ENCODE data around the gene PLOD1.
"Not testable (repeated sequence)": the region's sequence is repeated elsewhere in the genome, so short reads cannot be mapped to it uniquely, and the experiment has no call there.

PLOD1 gene

DNA sequence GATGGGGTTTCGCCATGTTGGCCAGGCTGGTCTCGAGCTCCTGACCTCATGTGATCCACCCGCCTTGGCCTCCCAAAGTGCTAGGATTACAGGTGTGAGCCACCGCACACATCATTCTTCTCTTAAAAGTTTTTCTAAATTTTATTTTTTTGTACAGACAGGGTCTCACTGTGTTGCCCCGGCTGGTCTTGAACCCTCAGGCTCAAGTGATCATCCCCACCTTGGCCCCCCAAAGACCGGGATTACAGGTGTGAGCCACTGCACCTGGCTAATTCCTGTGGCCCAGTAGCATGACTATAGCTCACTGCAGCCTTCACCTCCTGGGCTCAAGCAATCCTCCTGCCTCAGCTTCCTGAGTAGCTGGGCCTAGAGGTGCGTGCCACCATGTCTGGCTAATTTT, 5.3 kb downstream of the PLOD1 start:
- not testable (repeated sequence) for FAIRE-seq

DNA sequence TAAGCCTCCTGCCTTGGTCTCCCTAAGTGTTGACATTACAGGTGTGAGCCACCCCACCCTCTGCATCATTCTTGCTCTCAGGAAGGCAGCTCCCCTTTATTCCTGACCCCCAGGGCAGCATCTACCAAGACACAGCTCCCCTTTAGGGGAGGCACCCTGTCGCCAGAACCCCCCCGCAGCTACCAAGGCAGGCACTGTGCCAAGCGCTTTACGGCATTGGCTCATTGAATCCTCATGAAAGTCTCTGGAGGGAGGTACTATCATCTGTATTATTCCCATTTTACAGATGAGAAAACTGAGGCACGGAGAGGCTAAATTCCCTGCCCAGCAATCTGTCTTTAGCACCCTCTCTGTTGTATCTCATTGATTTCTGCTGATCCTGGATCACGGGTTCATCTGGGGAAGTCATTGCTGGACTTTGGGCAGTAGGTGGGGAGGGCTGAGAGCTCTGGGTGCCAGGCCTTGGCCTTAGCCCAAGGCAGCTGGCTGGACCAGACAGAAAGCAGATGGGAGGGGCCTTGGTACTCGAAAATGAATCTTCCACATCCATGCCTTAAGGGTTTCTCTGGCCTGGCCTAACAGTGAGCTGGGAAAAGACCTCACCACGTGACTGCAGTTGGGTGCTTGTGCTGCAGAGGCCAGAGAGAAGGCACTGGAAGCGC, 5.9 kb downstream of the PLOD1 start:
- FAIRE-seq, result no peak

- FAIRE-seq, result no peak
Observed at GRCh38 chr1:11942280-11942679, 7.8 kb downstream of the PLOD1 start.

DNA sequence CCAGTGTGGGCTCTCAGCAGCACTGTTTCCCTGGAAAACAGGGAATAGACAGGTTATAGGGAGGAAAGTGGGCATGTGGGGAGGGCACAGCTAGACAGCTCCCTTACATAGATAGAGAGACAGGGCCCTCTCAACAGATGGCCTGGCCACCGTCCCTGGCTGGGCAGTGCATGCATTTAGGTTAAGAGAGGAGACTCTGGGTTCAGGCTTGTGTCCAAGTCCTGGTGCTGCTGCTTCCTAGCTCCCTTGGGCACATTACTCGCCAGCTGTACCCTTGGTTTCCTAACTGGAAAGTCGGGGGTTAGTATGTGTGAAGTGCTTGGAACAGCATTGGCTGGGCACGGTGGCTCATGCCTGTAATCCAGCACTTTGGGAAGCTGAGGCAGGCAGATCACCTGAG, 9.1 kb downstream of the PLOD1 start:
- no peak for FAIRE-seq

GRCh38 chr1:11944358-11944931, 9.9 kb downstream of the PLOD1 start:
- no peak for FAIRE-seq

- FAIRE-seq, result no peak
Observed at GRCh38 chr1:11946647-11947046, 12.1 kb downstream of the PLOD1 start.

- no peak for FAIRE-seq
Observed at GRCh38 chr1:11948822-11949458, 14.4 kb downstream of the PLOD1 start.

GRCh38 chr1:11951901-11952300, 17.4 kb downstream of the PLOD1 start:
- no peak for FAIRE-seq

DNA sequence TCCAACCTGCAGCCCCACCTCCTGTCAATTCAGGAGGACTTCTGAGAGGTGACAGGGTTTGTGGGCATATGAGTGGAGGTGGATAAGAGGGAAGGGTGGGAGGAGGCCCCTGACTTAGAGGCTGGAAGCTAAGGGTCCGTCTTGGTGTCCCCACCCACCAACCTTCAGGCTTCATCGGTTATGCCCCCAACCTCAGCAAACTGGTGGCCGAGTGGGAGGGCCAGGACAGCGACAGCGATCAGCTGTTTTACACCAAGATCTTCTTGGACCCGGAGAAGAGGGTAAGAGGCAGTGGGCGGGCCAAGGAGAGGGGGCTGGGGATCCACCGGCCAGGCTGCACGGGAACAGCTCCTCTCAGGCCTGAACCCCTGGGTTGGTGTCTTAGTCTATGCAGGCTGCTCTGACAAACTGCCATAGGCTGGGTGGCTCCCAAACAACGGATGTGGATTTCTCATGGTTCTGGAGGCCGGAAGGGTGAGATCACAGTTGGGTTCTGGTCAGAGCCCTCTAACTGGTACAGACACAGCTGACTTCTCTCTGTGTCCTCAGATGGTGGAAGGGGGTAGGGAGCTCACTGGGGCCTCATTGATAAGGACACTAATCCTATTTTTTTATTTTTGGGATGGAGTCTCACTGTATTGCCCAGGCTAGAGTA, 18.1 kb downstream of the PLOD1 start:
- no peak for FAIRE-seq

DNA sequence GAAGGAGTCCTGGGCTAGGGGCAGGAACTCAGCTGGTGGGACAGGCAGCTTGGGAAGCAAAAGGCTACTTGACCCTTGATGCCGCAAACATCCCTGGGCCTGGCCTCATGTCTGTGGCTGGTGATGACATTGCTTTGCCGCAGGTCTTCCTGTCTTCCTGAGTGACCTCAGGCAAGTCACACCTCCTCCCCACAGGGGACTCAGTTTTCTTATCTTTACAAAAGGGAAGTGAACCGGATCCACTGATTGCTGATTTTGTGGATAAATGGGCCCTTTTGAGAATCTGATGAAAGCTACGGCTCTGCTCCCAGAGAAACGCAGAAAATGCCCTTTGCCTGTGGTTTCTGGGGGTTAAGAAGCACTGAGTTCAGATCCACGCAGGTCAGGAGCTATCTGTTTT, 20.7 kb downstream of the PLOD1 start:
- FAIRE-seq, result no peak

- FAIRE-seq, result no peak
Observed at GRCh38 chr1:11957398-11957797, 22.9 kb downstream of the PLOD1 start.

DNA sequence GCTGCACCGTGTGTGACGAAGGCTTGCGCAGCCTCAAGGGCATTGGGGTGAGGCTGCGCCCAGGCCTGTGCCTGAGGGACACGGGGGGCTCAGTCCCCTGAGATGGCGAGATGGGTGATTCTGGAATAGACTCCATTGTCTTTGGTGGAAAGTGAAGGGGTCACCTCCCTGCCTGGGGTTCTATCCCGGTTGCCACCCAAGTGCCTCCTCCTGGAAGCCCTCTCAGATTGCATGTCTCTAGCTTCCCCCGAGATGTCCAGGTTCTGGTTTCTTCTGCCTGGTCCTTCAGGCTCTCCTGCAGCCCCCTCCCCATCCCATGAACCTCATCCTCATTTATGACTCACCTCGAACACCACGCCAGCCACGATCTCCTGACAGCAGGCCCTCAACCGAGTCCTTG, 23.4 kb downstream of the PLOD1 start:
- no peak for FAIRE-seq

GRCh38 chr1:11960276-11960675, 25.8 kb downstream of the PLOD1 start:
- no peak for FAIRE-seq

- no peak for FAIRE-seq
Observed at GRCh38 chr1:11960715-11961114, 26.2 kb downstream of the PLOD1 start.

- FAIRE-seq, result no peak
Observed at GRCh38 chr1:11961230-11961629, 26.7 kb downstream of the PLOD1 start.

DNA sequence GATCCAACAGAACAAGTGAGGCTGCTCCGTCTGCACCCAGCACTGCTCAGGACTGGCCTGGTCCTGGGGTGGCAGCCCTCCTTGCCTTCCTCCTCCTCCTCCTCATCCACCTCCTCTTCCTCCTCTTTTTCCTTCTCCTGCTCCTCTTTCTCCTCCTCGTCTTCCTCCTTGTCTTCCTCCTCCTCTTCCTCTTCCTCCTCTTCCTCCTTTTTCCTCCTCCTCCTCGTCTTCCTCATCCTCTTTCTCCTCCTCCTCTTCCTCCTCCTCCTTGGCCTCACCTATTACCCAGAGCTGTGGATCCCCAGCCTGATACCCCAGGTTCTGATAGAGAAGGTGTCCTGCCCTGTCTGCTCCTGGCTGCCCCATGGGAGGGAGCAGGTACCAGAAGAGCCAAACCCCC, 29.1 kb downstream of the PLOD1 start:
- no peak for FAIRE-seq

GRCh38 chr1:11964656-11965055, 30.1 kb downstream of the PLOD1 start:
- no peak for FAIRE-seq

DNA sequence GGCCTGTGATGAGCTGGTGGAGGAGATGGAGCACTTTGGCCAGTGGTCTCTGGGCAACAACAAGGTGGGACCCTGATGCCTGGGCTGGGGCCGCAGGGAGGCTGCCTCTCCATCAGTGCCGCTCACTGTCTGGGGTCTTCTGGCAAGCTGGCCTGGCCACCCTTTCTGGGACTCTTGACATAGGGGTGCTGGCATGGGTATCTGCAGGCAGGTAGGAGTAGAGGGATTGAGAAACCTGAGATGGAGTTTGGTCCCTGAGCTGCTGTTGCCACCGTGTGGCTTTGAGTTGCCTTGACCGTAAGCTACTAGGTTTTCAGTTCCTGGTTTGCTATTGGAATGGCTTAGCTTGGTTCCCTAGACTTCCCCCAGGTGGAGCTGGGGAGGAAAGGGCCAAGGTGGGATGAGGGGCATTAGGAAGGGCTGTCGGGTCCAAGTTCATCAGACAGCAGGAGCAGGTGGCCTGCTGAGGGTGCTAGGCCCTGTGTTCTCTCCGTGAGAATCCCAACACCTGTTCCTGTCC, 32.6 kb downstream of the PLOD1 start:
- FAIRE-seq, result no peak

DNA sequence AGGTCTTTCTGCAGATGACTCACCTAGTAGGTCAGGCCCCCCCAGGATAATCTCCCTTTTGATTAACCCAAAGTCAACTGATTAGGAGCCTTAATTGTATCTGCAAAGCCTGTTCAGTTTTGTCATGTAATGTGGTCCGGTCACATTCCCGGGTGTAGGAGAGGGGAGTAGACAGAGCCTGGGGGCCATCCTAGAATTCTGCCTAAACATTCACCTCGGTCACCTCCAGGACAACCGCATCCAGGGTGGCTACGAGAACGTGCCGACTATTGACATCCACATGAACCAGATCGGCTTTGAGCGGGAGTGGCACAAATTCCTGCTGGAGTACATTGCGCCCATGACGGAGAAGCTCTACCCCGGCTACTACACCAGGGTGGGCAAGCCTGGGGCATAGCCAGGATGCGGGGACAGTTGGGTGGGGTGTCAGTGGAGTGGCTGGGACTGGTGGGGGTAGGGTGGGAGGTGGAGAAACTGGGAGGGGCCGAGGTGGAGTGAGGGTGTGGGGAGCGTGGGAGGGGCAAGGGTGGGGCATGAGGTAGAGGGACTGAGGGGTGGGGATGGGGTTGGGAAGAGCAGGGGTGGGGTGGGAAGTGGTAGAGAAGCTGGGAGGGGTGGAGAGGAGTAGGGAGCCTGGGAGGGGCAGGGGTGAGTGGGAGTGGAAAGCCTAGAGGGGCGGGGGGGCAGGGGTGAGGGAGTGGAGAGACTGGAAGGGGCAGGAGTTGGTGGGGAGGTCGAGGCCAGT, 36.1 kb downstream of the PLOD1 start:
- no peak for FAIRE-seq

- FAIRE-seq, result no peak
Observed at GRCh38 chr1:11977625-11978024, 43.1 kb downstream of the PLOD1 start.

GRCh38 chr1:11978301-11978700, 43.8 kb downstream of the PLOD1 start:
- no peak for FAIRE-seq

DNA sequence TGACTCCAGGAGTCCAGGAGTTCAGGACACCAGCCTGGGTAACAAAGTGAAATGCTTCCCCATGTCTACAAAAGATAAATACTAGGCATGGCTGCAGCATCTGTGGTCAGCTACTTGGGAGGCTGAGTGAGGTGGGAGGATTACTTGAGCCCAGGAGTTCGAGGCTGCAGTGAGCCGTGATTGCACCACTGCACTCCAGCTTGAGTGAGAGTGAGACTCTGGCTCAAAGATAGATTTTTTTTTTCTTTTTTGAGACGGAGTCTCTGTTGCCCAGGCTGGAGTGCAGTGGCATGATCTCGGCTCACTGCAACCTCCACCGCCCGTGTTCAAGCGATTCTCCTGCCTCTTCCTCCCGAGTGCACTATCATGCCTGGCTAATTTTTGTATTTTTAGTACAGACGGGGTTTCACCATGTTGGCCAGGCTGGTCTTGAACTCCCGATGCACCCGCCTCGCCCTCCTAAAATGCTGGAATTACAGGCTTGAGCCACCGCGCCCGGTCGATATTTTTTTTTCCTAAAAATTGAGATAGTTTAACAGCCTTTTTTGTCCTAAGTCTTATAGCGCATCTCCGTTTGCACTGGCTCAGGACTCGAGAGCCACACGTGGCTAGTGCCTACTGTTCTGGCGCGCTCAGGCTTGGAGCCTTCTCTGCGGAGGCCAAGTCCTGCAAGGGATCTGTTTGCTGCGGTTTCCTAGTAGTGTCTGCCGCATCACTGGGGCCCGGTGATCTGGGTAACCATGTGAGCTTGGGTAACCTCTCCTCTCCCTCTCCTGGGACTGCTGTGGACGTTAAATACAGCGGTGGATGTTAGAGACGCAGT, 44.7 kb downstream of the PLOD1 start:
- FAIRE-seq, result no peak
